Fibroblast of pulmonary artery (primary cell): ENCODE data around the gene PSMC5.
"Not testable (repeated sequence)": the region's sequence is repeated elsewhere in the genome, so short reads cannot be mapped to it uniquely, and the experiment has no call there.

Experiments
- DNase-seq: peaks from one replicate; pipeline ENCODE4 v3.0.0-alpha.2; 2010; ENCODE audit warnings: low read depth
- H3K4me3 ChIP-seq: replicated peaks from 2 replicates; pipeline ENCODE4 v1.5.1; 2011; ENCODE audit warnings: low read depth, mild to moderate bottlenecking, control low read depth, low read length, moderate library complexity
- TF ChIP-seq, protein P1 (sequence below): IDR thresholded peaks from 2 replicates; pipeline ENCODE4 v1.5.1; 2011; ENCODE audit warnings: mild to moderate bottlenecking, control low read depth, low read length, inconsistent platforms; ENCODE audit errors: missing control alignments

Gene PSMC5

DNA sequence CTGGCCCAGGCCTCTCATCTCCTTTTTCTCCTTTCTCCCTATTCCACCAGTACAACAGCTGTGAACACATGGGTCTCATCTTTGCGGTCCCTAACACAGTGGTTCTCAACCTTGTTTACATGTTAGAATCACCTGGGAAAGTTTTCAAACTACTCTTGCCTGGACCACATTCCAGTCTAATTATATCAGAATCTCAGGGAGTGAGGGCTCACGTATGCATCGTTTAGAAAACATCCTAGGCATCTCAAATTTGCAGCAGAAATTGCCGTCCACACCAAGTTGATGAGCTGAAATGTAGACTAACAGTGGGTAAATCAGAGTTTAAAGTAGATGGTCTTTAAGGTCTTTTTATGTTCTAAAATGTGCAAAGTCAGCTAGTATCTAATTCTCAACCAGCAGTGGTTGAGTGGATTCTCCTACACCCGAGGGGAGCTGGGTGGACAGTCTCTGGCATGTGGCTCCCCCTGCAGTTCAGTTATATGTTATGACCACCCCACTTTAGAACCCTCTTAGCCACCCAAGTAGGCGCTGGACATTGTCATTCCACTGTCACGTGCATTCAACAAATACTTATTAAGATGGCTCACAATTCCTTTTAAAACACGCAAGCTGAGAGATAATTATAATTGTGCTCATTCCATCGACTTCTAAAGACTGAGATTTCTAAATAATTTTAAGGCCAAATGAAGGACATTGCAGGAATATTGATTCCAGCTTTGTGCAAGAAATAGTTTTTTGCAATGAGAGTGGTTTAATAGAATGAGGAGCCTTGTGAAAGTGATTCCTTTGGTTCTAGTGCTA is 42.5 kb downstream of the PSMC5 start:
- TF ChIP-seq, protein P1, sequence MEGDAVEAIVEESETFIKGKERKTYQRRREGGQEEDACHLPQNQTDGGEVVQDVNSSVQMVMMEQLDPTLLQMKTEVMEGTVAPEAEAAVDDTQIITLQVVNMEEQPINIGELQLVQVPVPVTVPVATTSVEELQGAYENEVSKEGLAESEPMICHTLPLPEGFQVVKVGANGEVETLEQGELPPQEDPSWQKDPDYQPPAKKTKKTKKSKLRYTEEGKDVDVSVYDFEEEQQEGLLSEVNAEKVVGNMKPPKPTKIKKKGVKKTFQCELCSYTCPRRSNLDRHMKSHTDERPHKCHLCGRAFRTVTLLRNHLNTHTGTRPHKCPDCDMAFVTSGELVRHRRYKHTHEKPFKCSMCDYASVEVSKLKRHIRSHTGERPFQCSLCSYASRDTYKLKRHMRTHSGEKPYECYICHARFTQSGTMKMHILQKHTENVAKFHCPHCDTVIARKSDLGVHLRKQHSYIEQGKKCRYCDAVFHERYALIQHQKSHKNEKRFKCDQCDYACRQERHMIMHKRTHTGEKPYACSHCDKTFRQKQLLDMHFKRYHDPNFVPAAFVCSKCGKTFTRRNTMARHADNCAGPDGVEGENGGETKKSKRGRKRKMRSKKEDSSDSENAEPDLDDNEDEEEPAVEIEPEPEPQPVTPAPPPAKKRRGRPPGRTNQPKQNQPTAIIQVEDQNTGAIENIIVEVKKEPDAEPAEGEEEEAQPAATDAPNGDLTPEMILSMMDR = peak; percentile 25
- not testable (repeated sequence) for H3K4me3 ChIP-seq, DNase-seq

DNA sequence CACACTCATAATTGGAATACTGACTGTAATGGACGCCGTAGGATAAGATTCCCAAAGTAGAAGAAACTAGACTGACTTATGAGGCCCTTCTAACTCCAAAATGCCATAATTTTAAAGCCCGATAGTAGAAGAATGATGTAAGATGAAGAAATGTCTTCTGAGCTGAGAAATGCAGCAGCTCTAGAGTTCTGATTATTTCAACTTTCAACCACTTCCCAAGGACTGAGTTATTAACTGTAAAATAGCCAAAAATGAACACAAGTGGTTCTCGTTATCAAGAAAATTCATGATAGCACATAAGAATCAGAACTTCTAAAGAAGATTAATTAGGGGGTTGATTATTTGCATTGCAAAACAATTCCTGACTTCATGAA is 43.0 kb downstream of the PSMC5 start:
- not testable (repeated sequence) for DNase-seq, H3K4me3 ChIP-seq

DNA sequence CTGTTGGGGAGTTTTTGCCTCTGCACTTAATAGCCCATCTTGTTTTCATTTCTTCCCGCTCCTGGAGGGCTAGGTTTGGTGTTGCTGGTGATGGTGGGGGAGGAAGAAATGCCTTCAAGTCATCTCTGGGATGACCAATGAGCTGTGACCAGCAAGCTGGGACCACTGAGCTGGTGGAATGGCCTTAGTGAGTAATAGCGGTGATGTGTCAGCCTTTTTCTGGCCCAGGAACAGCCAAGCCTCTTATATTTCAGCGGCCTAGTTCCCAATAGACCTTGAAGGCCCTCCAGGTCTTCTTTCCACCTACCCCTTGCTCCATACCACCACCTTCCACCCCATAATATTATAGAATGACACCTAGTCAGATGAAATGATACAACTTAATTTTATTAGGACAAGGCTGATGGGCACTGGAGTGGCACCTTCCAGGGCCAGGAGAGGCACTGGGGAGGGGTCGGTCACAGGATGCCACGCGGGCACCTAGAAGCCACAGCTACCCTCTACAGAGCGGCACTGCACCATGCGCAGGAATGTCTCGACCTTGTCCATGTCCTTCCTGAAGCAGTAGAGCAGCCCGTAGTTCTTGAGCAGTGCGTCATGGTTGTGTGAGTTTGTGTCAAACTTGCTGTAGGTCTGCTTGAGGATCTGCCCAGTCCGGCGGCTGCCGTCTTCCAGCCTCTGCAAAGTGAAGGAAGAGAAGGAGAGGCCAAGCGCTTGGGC is 44.6 kb downstream of the PSMC5 start:
- not testable (repeated sequence) for H3K4me3 ChIP-seq, DNase-seq

DNA sequence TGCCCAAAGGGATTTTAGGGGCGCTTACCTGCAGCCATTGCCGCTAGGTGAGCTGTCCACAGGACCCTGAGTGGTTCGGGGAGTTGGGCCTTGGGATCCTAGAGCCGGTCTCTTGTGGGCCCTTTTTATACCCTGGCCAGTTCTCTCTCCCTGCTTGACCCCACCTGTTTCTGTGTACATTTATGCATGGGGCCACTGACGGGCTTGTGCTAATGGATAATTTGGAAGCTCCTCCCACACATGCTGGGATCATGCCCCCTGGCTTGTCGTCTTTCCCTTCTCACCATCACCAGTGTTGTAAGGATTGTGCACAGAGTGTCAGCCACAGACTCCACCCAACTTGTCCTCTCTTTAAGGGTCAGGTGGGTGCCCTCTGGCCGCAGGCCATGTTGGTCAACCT is 46.3 kb downstream of the PSMC5 start, which contains the start of gene CSH2:
Gene CSH2 (minus strand): TSS at position 101 of the 400 bp plus-strand sequence. CDS start 63 bp downstream, at position 38.
- not testable (repeated sequence) for DNase-seq, H3K4me3 ChIP-seq

DNA sequence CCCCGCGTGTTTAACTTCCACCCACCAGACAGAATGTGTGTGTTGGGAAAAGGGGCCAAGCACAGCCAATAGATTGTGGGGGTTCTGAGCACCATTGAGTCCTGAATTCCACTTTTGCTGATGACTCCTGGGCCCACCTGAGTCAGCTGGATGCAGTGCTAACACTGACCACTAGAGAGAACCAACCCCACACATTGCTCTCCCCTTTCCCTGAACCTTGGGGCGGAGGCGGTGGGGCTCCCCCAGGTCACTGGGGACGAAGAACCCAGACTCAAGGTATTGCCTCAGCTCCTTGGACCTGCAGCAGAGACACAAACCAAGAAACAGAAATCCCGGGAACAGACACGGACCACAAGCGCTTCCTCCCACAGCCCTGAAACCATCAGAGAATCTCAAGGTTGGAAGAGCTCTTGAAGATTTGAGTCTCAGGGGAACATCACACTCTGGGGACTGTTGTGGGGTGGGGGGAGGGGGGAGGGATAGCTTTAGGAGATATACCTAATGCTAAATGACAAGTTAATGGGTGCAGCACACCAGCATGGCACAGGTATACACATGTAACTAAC is 46.9 kb downstream of the PSMC5 start:
- not testable (repeated sequence) for DNase-seq, H3K4me3 ChIP-seq

DNA sequence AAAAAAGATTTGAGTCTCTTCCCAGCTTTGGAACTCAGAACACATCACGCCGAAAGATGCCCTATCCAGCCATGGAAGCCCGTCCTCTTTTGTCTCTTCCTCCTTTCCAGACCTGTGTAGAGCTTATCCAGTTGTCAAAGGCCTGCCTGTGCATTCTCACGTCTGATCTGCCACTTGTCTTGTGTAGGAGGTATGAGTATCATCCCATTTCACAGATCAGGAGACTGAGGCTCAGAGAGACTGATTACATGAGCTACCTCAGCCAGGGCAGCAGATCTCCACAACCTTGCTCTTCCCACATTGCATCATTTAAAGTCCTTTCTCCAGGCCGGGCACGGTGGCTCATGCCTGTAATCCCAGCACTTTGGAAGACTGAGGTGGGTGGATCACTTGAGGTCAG is 47.5 kb downstream of the PSMC5 start:
- DNase-seq, H3K4me3 ChIP-seq: not testable (repeated sequence)

DNA sequence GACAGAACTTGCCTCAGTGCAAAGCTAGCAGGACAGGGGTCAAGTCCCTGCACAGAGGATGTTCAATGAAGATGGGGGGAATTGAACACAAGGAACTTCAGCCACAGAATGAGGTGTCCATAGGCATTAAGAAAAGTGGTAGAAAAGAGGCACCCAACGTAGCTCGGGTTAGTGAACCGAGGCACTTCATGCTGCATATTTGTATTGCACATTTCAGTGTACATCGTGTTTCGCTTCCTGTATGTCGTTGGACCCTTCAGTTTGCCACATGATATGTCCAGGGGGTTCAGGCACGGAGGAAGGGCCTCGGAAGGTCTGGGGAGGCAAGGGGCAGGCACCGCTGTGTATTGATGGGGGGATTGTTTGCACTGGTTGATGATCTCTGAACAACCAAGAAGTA is 51.2 kb downstream of the PSMC5 start:
- not testable (repeated sequence) for DNase-seq, H3K4me3 ChIP-seq

DNA sequence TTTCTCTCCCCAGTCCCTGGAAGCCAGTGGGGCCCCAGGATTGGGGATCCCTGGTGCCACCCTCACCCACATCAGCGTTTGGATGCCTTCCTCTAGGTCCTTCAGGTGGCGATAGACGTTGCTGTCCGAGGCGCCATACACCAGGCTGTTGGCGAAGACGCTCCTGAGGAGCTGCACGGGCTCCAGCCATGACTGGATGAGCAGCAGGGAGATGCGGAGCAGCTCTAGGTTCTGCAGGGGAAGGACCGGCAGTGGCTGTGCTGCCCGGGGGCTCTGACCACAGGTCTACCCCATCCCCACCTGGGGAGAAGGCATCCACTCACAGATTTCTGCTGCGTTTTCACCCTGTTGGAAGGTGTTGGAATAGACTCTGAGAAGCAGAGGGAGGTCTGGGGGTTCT is 53.5 kb downstream of the PSMC5 start:
- H3K4me3 ChIP-seq = no peak overlapping the region
- TF ChIP-seq, protein P1 = no peak
- DNase-seq = no peak

DNA sequence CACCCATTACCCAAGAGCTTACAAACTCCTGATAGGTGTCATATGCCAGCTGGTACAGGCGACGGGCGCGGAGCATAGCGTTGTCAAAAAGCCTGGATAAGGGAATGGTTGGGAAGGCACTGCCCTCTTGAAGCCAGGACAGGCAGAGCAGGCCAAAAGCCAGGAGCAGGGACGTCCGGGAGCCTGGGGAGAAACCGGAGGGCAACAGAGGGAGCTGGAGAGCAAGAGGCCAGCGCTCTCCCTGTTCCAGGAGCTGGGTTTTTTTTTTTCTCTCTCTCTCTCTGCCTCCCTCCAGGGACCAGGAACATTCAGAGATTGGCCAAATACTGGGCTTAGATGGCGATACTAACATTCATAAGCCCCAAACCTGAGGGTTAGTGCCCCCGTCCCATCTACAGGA is 54.1 kb downstream of the PSMC5 start:
- not testable (repeated sequence) for H3K4me3 ChIP-seq, DNase-seq
- TF ChIP-seq, protein P1 = peak; percentile 0
